ENCODE measurements around the gene SEC23A. TPM values are rescaled to one million over a fixed set of nuclear protein-coding genes. Genes with fewer than 3 reads are reported as not detected.

Gene SEC23A
- total and polyA plus RNA-seq, 2 donors (not counting 1 experiment from before 2014, with no cell fraction given): 13.2 to 52.3 TPM

DNA sequence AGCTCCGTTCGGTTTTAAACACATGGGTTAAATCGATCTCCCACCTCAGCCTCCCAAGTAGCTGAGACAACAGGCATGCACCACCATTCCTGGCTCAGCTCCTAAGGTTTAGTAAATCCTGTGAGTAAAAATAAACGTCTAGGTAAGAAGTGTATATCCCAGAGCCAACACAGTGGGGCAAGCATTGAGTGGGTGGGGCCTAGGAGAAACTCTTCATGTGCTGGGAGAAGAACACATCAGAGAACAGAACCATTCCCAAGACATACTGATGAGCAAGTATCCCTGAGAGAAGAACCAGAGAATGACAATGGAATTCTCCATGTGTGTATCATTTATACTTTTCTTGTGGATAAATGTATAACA is 86.3 kb downstream of the SEC23A start:
- no peaks in the 10 kb centered on the region for H4K20me1 ChIP-seq (ENCODE audit: control insufficient read depth, insufficient read depth, low read length, poor library complexity, severe bottlenecking)
- H3K27ac Mint-ChIP-seq: no peak overlapping the region
- no peaks in the 10 kb centered on the region for H3K9me3 Mint-ChIP-seq (ENCODE audit: insufficient read depth)
- no peak overlapping the region for H2AFZ ChIP-seq (ENCODE audit: insufficient read depth, low read depth, low read length, poor library complexity, severe bottlenecking)
- no peaks in the 10 kb centered on the region for H3K4me1 ChIP-seq (ENCODE audit: control insufficient read depth in 2 of 2, insufficient read depth in 2 of 2, low read length in 2 of 2)
- H3K27ac ChIP-seq (ENCODE audit: low read length in 2 of 2): no peak overlapping the region
- TF ChIP-seq, protein P1, sequence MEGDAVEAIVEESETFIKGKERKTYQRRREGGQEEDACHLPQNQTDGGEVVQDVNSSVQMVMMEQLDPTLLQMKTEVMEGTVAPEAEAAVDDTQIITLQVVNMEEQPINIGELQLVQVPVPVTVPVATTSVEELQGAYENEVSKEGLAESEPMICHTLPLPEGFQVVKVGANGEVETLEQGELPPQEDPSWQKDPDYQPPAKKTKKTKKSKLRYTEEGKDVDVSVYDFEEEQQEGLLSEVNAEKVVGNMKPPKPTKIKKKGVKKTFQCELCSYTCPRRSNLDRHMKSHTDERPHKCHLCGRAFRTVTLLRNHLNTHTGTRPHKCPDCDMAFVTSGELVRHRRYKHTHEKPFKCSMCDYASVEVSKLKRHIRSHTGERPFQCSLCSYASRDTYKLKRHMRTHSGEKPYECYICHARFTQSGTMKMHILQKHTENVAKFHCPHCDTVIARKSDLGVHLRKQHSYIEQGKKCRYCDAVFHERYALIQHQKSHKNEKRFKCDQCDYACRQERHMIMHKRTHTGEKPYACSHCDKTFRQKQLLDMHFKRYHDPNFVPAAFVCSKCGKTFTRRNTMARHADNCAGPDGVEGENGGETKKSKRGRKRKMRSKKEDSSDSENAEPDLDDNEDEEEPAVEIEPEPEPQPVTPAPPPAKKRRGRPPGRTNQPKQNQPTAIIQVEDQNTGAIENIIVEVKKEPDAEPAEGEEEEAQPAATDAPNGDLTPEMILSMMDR (IDR thresholded peaks at IDR 0.05): no peak
- no peak for TF ChIP-seq EZH2 (IDR thresholded peaks at IDR 0.05; ENCODE audit: borderline replicate concordance, insufficient read depth, low read depth, low read length, poor library complexity, severe bottlenecking)
- no peak overlapping the region for H3K9ac ChIP-seq (ENCODE audit: low read length)
- H3K4me3 ChIP-seq (ENCODE audit: control extremely low read depth in 1 of 5, extremely low read depth in 1 of 5, insufficient read depth in 1 of 5, low read depth in 2 of 5, low read length in 4 of 5): no peak overlapping the region
- H3K27me3 Mint-ChIP-seq: no peaks in the 10 kb centered on the region
- DNase-seq (no peak), ATAC-seq (ENCODE audit: low read depth) (no peak)
- no peaks in the 10 kb centered on the region for H3K79me2 ChIP-seq (ENCODE audit: control insufficient read depth, insufficient read depth, low read length)
- H3K4me1 Mint-ChIP-seq: no peaks in the 10 kb centered on the region
- ChIA-PET CTCF (interaction anchor here (1.7 kb wide), 1 partner anchor 15 kb away, joined by 4 read pairs; no protein-coding TSS in a partner anchor), POLR2A (no interaction called here)
- H3K9me3 ChIP-seq (ENCODE audit: control extremely low read depth in 1 of 3, control insufficient read depth in 2 of 3, insufficient read depth in 1 of 3, low read length in 2 of 3): no peaks in the 10 kb centered on the region
- intact Hi-C loops (cut with micrococcal nuclease): loop anchor here (10.0 kb wide), 1 partner anchor 292 kb away; no protein-coding TSS in a partner anchor
- WGBS (ENCODE audit: insufficient coverage): 80% methylated on average over 1 of the region's 4 CpGs
- H3K4me3 Mint-ChIP-seq: no peak overlapping the region
- H3K27me3 ChIP-seq (replicated peaks in 1 of 4; ENCODE audit: control extremely low read depth in 1 of 4, control insufficient read depth in 3 of 4, insufficient read depth in 4 of 4, low read length in 3 of 4): no peaks in the 10 kb centered on the region
- H3K4me2 ChIP-seq (replicated peaks; ENCODE audit: low read depth, low read length, poor library complexity, severe bottlenecking): no peak overlapping the region
- H3K36me3 ChIP-seq (replicated peaks in 1 of 2; ENCODE audit: control extremely low read depth in 1 of 2, control insufficient read depth in 1 of 2, extremely low read depth in 1 of 2, insufficient read depth in 2 of 2, low read length in 1 of 2): no peaks in the 10 kb centered on the region

DNA sequence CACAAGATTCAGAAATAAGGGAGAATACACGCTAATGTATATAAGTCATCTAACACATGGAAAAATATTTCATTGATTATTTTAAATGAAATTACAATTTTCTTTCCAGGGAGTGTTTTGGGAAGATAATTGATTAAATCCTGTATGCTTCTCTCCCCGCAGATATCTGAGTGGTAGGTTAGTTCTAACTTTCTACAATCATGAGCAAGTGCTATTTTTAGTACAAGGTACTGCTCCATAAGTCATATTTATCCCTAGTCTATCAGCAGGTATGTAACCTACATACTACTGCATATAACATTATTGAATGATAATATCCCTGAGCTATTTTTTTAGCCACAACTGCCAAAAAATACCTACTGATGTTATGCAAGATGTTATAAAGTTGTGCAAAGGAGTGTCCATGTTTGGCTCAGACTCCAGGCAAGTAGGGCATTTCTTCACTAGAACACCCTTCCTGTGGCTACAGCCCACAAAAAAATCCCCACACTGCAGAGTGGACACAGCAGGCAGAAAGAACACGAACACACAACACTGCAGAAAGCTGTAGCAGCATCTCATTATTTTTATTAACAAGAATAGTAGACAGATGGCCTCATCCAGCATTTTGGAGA is 87.0 kb downstream of the SEC23A start:
- no peaks in the 10 kb centered on the region for H3K36me3 ChIP-seq (replicated peaks in 1 of 2; ENCODE audit: control extremely low read depth in 1 of 2, control insufficient read depth in 1 of 2, extremely low read depth in 1 of 2, insufficient read depth in 2 of 2, low read length in 1 of 2)
- H3K9me3 ChIP-seq (ENCODE audit: control extremely low read depth in 1 of 3, control insufficient read depth in 2 of 3, insufficient read depth in 1 of 3, low read length in 2 of 3): no peaks in the 10 kb centered on the region
- CTCF ChIA-PET: interaction anchor here (0.7 to 1.7 kb wide), 3 partner anchors 8 to 26 kb away, joined by 3 to 5 read pairs (median 4); no protein-coding TSS in a partner anchor
- ATAC-seq (ENCODE audit: low read depth): no peak
- no peaks in the 10 kb centered on the region for H3K79me2 ChIP-seq (ENCODE audit: control insufficient read depth, insufficient read depth, low read length)
- POLR2A ChIA-PET: no interaction called here
- intact Hi-C loops (cut with micrococcal nuclease): loop anchor here (10.0 kb wide), 1 partner anchor 291 kb away; no protein-coding TSS in a partner anchor
- H3K27me3 ChIP-seq (replicated peaks in 1 of 4; ENCODE audit: control extremely low read depth in 1 of 4, control insufficient read depth in 3 of 4, insufficient read depth in 4 of 4, low read length in 3 of 4): no peaks in the 10 kb centered on the region
- no peak overlapping the region for H3K9ac ChIP-seq (ENCODE audit: low read length)
- H3K4me1 ChIP-seq (ENCODE audit: control insufficient read depth in 2 of 2, insufficient read depth in 2 of 2, low read length in 2 of 2): no peaks in the 10 kb centered on the region
- Mint-ChIP-seq H3K4me3 (no peak overlapping the region), H3K9me3 (ENCODE audit: insufficient read depth) (no peaks in the 10 kb centered on the region), H3K4me1 (no peaks in the 10 kb centered on the region), H3K27me3 (no peaks in the 10 kb centered on the region), H3K27ac (no peak overlapping the region)
- H3K4me3 ChIP-seq (ENCODE audit: control extremely low read depth in 1 of 5, extremely low read depth in 1 of 5, insufficient read depth in 1 of 5, low read depth in 2 of 5, low read length in 4 of 5): no peak overlapping the region
- no peak overlapping the region for H2AFZ ChIP-seq (ENCODE audit: insufficient read depth, low read depth, low read length, poor library complexity, severe bottlenecking)
- no peak overlapping the region for H3K4me2 ChIP-seq (replicated peaks; ENCODE audit: low read depth, low read length, poor library complexity, severe bottlenecking)
- H3K27ac ChIP-seq (ENCODE audit: low read length in 2 of 2): no peak overlapping the region
- TF ChIP-seq, protein P1 (IDR thresholded peaks at IDR 0.05): no peak
- no peak for TF ChIP-seq EZH2 (IDR thresholded peaks at IDR 0.05; ENCODE audit: borderline replicate concordance, insufficient read depth, low read depth, low read length, poor library complexity, severe bottlenecking)
- no peak for DNase-seq
- H4K20me1 ChIP-seq (ENCODE audit: control insufficient read depth, insufficient read depth, low read length, poor library complexity, severe bottlenecking): no peaks in the 10 kb centered on the region
- 88% methylated on average over 1 of the region's 3 CpGs for WGBS (ENCODE audit: insufficient coverage)

Measured in B cell (primary cell).